HG03469 (cell line): ENCODE measurements around the gene TPST1.
"Not testable (repeated sequence)": the region's sequence is repeated elsewhere in the genome, so short reads cannot be mapped to it uniquely, and the experiment has no call there.

ENCODE experiments used
- ATAC-seq: cut with Tn5 transposase; IDR thresholded peaks from one replicate; pipeline ENCODE4 v1.9.1; 2021; ENCODE audit warnings: mild to moderate bottlenecking, moderate library complexity, moderate number of reproducible peaks; ENCODE audit not compliant: unreplicated experiment

Gene TPST1

GRCh38 chr7:66324985-66325384, 119.9 kb downstream of the TPST1 start:
- not testable (repeated sequence) for ATAC-seq

- no peak for ATAC-seq
These were observed 121.5 kb downstream of the TPST1 start for GRCh38 chr7:66326501-66327215.

DNA sequence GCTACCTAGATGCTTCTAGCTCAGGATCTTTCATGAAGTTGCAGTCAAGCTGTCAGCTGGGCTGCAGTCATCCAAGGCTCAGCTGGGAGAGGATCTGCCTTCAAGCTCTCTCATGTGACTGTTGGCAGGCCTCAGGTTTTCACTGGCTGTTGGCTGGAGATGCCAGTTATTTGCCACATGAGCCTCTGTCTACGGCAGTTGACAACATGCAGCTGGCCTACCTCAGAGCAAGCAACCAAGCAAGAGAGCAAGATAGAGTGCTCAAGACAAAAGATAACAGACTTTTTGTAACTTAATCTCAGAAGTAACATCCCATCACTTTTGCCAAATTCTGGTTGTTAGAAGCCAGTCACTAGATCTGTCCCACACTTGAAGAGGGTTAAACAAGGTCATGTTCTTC, 125.8 kb downstream of the TPST1 start:
- no peak for ATAC-seq

- ATAC-seq, result no peak
These were observed 126.7 kb downstream of the TPST1 start for GRCh38 chr7:66331883-66332282.

- no peak for ATAC-seq
These were observed 128.3 kb downstream of the TPST1 start for GRCh38 chr7:66333443-66333842.

GRCh38 chr7:66335318-66335717, 130.2 kb downstream of the TPST1 start:
- no peak for ATAC-seq

DNA sequence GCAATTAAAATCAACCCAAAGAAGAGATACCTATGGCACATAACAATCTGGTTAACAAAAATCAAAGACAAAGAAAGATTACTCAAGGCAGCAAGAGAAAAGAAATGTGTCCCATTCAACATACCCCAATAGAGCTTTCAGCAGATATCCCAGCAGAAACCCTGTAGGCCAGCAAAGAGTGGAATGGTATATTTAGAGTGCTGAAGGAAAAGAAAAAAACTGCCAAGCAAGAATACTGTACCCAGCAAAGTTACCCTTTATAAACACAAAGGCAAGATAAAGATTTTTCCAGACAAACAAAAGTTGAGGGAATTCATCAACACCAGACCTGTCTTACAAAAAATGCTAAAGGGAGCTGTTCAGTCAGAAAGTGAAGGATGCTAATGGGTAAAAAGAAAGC, 131.6 kb downstream of the TPST1 start:
- no peak for ATAC-seq

DNA sequence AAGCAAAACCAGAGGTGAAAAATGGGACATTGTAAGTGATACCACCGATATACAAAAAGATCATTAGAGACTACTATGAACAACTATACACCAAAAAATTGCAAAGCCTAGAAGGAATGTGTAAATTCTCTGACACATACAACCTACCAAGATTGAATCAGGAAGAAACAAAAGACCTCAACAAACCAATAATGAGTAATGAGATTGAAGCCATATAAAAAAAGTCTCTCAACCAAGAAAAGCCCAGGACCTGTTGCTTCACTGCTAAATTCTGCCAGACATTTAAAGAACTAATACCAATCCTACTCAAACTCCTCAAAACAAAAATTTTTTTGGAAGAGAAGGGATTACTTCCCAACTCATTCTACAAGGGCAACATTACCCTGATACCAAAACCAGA, 134.0 kb downstream of the TPST1 start:
- ATAC-seq, result no peak

- no peak for ATAC-seq
These were observed 139.0 kb downstream of the TPST1 start for GRCh38 chr7:66344166-66344565.

DNA sequence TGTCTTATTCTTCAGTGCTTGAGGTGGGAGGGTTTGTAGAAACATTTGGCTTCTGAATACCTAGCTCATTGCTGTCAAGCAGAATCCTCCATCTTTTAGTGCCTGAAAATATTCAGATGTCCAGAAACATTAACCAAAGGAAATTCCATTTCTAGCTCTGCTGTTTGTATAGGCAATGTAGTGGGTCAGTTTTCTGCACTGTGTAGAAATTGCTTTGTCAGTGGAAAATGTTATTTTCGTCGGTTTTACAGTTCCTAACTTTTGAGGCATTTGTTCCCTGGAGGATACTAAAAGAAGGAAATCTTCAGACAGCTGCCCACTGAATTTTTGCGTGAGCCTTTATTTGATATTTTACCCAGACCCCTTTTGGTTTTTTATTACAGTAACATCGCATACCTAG, 143.4 kb downstream of the TPST1 start:
- ATAC-seq, result no peak

GRCh38 chr7:66348959-66349358, 143.8 kb downstream of the TPST1 start:
- no peak for ATAC-seq

- ATAC-seq, result no peak
These were observed 146.9 kb downstream of the TPST1 start for GRCh38 chr7:66352071-66352470.

GRCh38 chr7:66353547-66353946, 148.4 kb downstream of the TPST1 start:
- ATAC-seq, result no peak

- no peak for ATAC-seq
These were observed 150.6 kb downstream of the TPST1 start for GRCh38 chr7:66355756-66356155.

GRCh38 chr7:66356277-66356721, 151.2 kb downstream of the TPST1 start:
- no peak for ATAC-seq

- no peak for ATAC-seq
These were observed 152.0 kb downstream of the TPST1 start for GRCh38 chr7:66357087-66357486.

DNA sequence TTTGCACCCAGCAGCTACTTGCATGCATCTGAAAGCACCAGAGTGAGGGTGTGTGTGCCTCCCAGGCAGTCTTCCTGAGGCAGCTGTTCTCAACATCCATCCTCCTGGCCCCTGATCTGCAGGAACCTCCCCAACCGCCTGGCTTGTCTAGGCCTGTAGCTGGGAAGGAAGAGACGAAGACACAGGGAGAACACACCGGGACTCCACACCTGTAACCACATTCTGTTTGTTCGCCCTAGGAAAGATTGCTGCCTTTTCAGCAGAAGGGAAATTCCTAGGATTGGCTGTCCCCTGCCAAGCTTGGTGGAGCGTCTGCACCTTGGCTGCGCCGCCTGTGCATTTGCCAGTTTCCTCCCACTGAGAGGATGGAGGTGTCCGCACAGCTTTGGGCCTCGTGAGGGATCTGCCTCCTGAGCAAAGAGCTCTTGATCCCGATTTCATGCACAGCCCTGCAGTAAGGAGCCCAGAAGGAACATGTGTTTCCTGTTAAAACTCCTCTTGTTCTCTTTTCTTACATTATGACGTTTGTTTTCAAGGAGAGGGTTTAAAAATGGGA, 154.6 kb downstream of the TPST1 start:
- ATAC-seq, result no peak

DNA sequence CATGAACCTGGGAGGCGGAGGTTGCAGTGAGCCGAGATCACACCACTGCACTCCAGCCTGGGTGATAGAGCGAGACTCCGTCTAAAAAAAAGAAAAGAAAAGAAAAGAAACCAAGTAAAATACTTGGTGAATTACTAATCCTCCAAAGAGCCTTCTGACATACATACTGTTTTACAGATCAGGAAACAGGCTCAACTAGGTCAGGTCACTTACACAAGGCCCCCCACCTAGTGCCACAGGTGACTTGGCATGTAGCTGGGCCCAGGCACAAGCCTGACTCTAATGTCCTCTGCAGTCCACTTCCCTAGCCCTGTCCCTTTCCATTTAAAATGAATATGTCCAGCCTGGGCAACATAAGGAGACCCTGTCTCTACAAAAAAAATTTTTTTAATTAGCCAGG, 157.0 kb downstream of the TPST1 start:
- ATAC-seq, result no peak

DNA sequence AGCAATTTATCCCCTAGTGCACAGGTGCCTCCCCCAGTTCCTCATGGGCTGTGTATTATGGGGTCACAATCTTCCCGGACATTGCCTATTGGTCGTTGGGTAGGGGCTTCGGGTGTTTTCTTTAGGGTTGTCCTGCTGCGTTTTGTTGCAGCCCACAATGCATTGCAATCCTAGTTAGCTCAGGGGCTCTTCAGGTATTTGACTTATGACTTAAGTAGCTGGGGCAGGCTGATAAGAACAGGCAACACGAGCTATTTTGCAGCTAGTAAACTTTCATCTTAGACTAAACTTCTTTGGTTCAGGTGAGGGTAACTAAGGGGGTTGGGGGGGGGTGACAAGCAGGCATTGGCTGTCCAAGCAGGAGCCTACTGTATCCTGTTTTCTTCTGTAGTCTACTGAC, 158.5 kb downstream of the TPST1 start:
- ATAC-seq, result no peak

GRCh38 chr7:66365031-66365430, 159.9 kb downstream of the TPST1 start:
- not testable (repeated sequence) for ATAC-seq

- no peak for ATAC-seq
These were observed 166.1 kb downstream of the TPST1 start for GRCh38 chr7:66371096-66371824.
